ENCODE data around the gene POT1. TPM values are rescaled to one million over a fixed set of nuclear protein-coding genes. Genes with fewer than 3 reads are reported as not detected.

Gene POT1
- total RNA-seq, 1 experiment from 2014 or later, result 22.7 TPM

GRCh38 chr7:124791426-124791825 lies 138.2 kb downstream of the POT1 start:
- Histone ChIP-seq H3K27me3 (replicated peaks; ENCODE audit: insufficient read depth, low read depth, low read length, poor library complexity) (no peaks in the 10 kb centered on the region), H3K36me3 (ENCODE audit: insufficient read depth, low read length, poor library complexity, severe bottlenecking) (no peaks in the 10 kb centered on the region), H3K27ac (ENCODE audit: low read depth, low read length, poor library complexity, severe bottlenecking) (no peak overlapping the region), H3K4me3 (ENCODE audit: low read depth, low read length, poor library complexity, severe bottlenecking) (no peak overlapping the region), H3K4me1 (ENCODE audit: insufficient read depth, low read length, poor library complexity, severe bottlenecking) (no peaks in the 10 kb centered on the region), H3K9me3 (ENCODE audit: low read depth, low read length, poor library complexity, severe bottlenecking) (no peaks in the 10 kb centered on the region)
- POLR2A ChIA-PET (ENCODE audit: low non-redundant PET), result no interaction called here
- intact Hi-C loops (cut with micrococcal nuclease; ENCODE audit: unreplicated experiment), result no loop called here
- TF ChIP-seq EZH2 (IDR thresholded peaks at IDR 0.05; ENCODE audit: borderline replicate concordance, low read depth, low read length, poor library complexity, severe bottlenecking), result no peak
- TF ChIP-seq CTCF (conservative IDR thresholded peaks at IDR 0.05; ENCODE audit: low read depth, low read length), result no peak
- BruUV-seq (replicated peaks), result no TSS peak
- no peak for DNase-seq (ENCODE audit: low spot score)
- CTCF ChIA-PET, result no interaction called here

GRCh38 chr7:124790645-124791044 lies 139.0 kb downstream of the POT1 start:
- TF ChIP-seq EZH2 (IDR thresholded peaks at IDR 0.05; ENCODE audit: borderline replicate concordance, low read depth, low read length, poor library complexity, severe bottlenecking) (no peak), CTCF (conservative IDR thresholded peaks at IDR 0.05; ENCODE audit: low read depth, low read length) (no peak)
- Histone ChIP-seq H3K36me3 (ENCODE audit: insufficient read depth, low read length, poor library complexity, severe bottlenecking) (no peaks in the 10 kb centered on the region), H3K27ac (ENCODE audit: low read depth, low read length, poor library complexity, severe bottlenecking) (no peak overlapping the region), H3K4me3 (ENCODE audit: low read depth, low read length, poor library complexity, severe bottlenecking) (no peak overlapping the region), H3K4me1 (ENCODE audit: insufficient read depth, low read length, poor library complexity, severe bottlenecking) (no peaks in the 10 kb centered on the region), H3K27me3 (replicated peaks; ENCODE audit: insufficient read depth, low read depth, low read length, poor library complexity) (no peaks in the 10 kb centered on the region), H3K9me3 (ENCODE audit: low read depth, low read length, poor library complexity, severe bottlenecking) (no peaks in the 10 kb centered on the region)
- intact Hi-C loops (cut with micrococcal nuclease; ENCODE audit: unreplicated experiment), result no loop called here
- BruUV-seq (replicated peaks), result no TSS peak
- no peak for DNase-seq (ENCODE audit: low spot score)
- ChIA-PET POLR2A (ENCODE audit: low non-redundant PET) (no interaction called here), CTCF (no interaction called here)

- H3K27me3 ChIP-seq (replicated peaks; ENCODE audit: insufficient read depth, low read depth, low read length, poor library complexity), result no peaks in the 10 kb centered on the region
- H3K9me3 ChIP-seq (ENCODE audit: low read depth, low read length, poor library complexity, severe bottlenecking), result no peaks in the 10 kb centered on the region
- no TSS peak for BruUV-seq (replicated peaks)
- TF ChIP-seq CTCF (conservative IDR thresholded peaks at IDR 0.05; ENCODE audit: low read depth, low read length) (no peak), EZH2 (IDR thresholded peaks at IDR 0.05; ENCODE audit: borderline replicate concordance, low read depth, low read length, poor library complexity, severe bottlenecking) (no peak)
- ChIA-PET POLR2A (ENCODE audit: low non-redundant PET) (no interaction called here), CTCF (no interaction called here)
- H3K4me1 ChIP-seq (ENCODE audit: insufficient read depth, low read length, poor library complexity, severe bottlenecking), result no peaks in the 10 kb centered on the region
- no peak overlapping the region for H3K4me3 ChIP-seq (ENCODE audit: low read depth, low read length, poor library complexity, severe bottlenecking)
- peak; percentile 55 for DNase-seq (ENCODE audit: low spot score)
- H3K27ac ChIP-seq (ENCODE audit: low read depth, low read length, poor library complexity, severe bottlenecking), result no peak overlapping the region
- intact Hi-C loops (cut with micrococcal nuclease; ENCODE audit: unreplicated experiment), result loop anchor here (1.0 to 10.0 kb wide), 4 partner anchors 614 to 991 kb away; no protein-coding TSS in a partner anchor
- H3K36me3 ChIP-seq (ENCODE audit: insufficient read depth, low read length, poor library complexity, severe bottlenecking), result no peaks in the 10 kb centered on the region
Observed at GRCh38 chr7:124785994-124786393, 143.6 kb downstream of the POT1 start.
